H1 (cell line): ENCODE measurements around the gene XDH. TPM values are rescaled to one million over a fixed set of nuclear protein-coding genes. Genes with fewer than 3 reads are reported as not detected.

Experiments
- ATF3 ChIP-seq: IDR thresholded peaks from 2 replicates; pipeline ENCODE4 v1.6.1; 2011; ENCODE audit warnings: low read depth, mild to moderate bottlenecking, low read length; ENCODE audit not compliant: insufficient read depth
- CHD1 ChIP-seq: IDR thresholded peaks from 2 replicates; pipeline ENCODE4 v1.6.1; 2012; ENCODE audit warnings: low read depth, low read length, improper control_type of control experiment
- CHD7 ChIP-seq: fragments of 300-600 bp; sonication (generic); IDR thresholded peaks from 2 replicates; pipeline ENCODE4 v1.7.1; 2012; ENCODE audit warnings: low read length, moderate library complexity, mild to moderate bottlenecking, inconsistent platforms; ENCODE audit not compliant: insufficient replicate concordance
- GTF2F1 ChIP-seq: IDR thresholded peaks from 2 replicates; pipeline ENCODE4 v1.6.1; 2012; ENCODE audit warnings: low read depth, low read length, improper control_type of control experiment, borderline replicate concordance
- HDAC2 ChIP-seq, 2 experiments: fragments of 300-600 bp in 1 of 2; sonication (generic) in 1 of 2; IDR thresholded peaks; 2 replicates each; pipeline ENCODE4 v1.6.1; 2011 to 2012; ENCODE audit warnings: low read depth in 2 of 2, low read length in 2 of 2, mild to moderate bottlenecking in 2 of 2, moderate library complexity in 2 of 2, borderline replicate concordance in 1 of 2, inconsistent platforms in 1 of 2
- RBBP5 ChIP-seq: IDR thresholded peaks from 2 replicates; pipeline ENCODE4 v1.7.1; 2012; ENCODE audit warnings: low read depth, mild to moderate bottlenecking, inconsistent platforms, low read length, moderate library complexity, borderline replicate concordance
- YY1 ChIP-seq: IDR thresholded peaks from 2 replicates; pipeline ENCODE4 v1.6.1; 2011; ENCODE audit warnings: low read depth, mild to moderate bottlenecking, low read length
- polyA plus RNA-seq, 7 experiments: library from polyadenylated mRNA; depleted of rRNA in 3 of 7; stranded (reverse) in 5 of 7; unstranded in 2 of 7; fragments of >200 nt in 5 of 7; fragments of 200-250 nt in 2 of 7; gene quantifications; 1 replicate in 5 of 7; 2 replicates in 1 of 7; 4 replicates in 1 of 7; pipeline versions ENCODE4 v1.2.1 to v1.2.3, GENCODE V29; 2011 to 2013; ENCODE audit warnings: missing spikeins in 2 of 7, mixed read lengths in 2 of 7
- total RNA-seq: library from RNA; stranded (reverse); fragmentation: NEBNext Ultra II Directional; extraction: Animal tissue kit (Norgen Biotek cat#: 25700); gene quantifications from 2 replicates; pipeline ENCODE4 v1.2.1, GENCODE V29; 2021

The XDH gene
- total and polyA plus RNA-seq, 2 of the 8 experiments (the other 6 are each of a cell fraction or from before 2014, with no cell fraction given) = 0.68 to 1.2 TPM

GRCh38 chr2:31344447-31344846 lies 70.1 kb downstream of the XDH start (continued):
- TF ChIP-seq CHD7 (no peak), HDAC2 (IDR thresholded peaks at IDR 0.05; ENCODE audit: borderline replicate concordance in 1 of 2, low read depth in 2 of 2, low read length in 2 of 2) (no peak), YY1 (no peak), CHD1 (no peak), ATF3 (no peak), GTF2F1 (no peak), RBBP5 (no peak)
